ACHN (cell line): ENCODE data around the gene GFRA1.
A peak's percentile ranks its signal among the peaks of the same experiment; 100 is the strongest.
"Not testable (repeated sequence)": the region's sequence is repeated elsewhere in the genome, so short reads cannot be mapped to it uniquely, and the experiment has no call there.

Experiments used
- DNase-seq: peaks from one replicate; pipeline ENCODE4 v3.0.0-alpha.2; 2015
- in situ Hi-C: cut with HindIII; loops from 2 replicates; pipeline ENCODE4 v1.10.0; 2017; ENCODE audit warnings: low sequenced_read_pairs, low pct_ligation_motif_present, low pct_unique_long_range_greater_than_20kb

Gene GFRA1

DNA sequence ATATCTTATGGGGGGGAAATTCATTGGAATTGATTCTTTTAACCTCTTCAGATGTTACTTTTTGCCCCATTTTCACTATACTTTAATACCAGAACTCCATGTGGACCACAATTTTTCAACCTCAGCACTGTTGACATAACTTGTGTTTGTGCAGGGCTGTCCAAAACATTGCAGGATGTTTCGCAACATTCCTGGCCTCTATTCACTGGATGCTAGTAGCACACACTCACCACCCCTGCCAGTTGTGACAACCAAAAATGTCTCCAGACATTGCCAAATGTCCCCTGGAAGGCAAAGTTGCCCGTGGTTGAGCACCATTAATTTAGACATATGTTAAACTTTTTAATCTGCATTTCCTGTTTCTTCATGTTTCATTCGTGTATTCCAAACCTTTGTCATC is 234.7 kb downstream of the GFRA1 start:
- no peak for DNase-seq
- in situ Hi-C loops, result no loop called here

DNA sequence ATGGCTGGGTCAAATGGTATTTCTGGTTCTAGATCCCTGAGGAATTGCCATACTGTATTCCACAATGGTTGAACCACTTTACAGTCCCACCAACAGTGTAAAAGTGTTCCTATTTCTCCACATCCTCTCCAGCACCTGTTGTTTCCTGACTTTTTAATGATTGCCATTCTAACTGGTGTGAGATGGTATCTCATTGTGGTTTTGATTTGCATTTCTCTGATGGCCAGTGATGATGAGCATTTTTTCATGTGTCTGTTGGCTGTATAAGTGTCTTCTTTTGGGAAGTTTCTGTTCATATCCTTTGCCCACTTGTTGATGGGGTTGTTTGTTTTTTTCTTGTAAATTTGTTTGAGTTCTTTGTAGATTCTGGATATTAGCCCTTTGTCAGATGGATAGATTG is 237.6 kb downstream of the GFRA1 start:
- DNase-seq, in situ Hi-C loops: not testable (repeated sequence)

DNA sequence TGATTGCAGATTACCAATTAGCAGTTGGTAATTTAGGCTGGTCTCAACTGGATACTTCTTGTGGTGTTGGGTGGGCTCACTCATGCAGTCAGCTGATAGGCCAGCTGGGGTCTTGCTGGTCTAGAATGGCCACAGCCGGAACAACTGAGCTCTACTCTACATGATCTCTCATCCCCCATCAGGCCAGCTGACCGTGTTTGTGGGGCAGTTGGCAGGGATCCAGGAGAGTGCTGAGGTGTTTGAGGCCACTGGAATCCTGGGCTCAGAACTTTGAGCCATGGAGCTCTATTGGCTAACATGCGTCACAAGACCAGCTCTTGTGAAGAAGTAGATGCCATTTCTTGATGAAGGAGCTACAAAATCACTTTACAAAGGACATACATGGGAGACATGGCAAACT is 242.4 kb downstream of the GFRA1 start:
- no peak for DNase-seq
- in situ Hi-C loops, result no loop called here

DNA sequence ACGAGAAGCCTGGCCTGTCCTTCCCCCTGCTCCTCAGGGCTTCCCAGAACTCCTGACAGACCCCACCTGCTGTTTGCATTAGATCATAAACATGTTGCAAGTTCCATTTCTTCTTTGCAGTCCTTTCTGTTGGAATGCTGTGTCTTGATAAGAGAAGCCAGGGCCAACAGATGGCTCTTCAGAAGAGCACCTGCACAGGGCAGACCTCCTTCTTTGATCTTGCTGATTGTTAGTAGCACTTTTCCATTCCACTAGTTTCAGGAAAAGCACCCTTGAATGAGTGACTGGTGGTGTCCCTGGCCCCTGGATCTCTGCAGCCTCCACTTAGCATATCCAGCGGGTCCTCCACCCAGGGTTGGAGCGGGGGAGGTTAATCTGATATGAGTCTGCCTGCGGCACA is 243.2 kb downstream of the GFRA1 start:
- in situ Hi-C loops, result no loop called here
- DNase-seq, result no peak

DNA sequence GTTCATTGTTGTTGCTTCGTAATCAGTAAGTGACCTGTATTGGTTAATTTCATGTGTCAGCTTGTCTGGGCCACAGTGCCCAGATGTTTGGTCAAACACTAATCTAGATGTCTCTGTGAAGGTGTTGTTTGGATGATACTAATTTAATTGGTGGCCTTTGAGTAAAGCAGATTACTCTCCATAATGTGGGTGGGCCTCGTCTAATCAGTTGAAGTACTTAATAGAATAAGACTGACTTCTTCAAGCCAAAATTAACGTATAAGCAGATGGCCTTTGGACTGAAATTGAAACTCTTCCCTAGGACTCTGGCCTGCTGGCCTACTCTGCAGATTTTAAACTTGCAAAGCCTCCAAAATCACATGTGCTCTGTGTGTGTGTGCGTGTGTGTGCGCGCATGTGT is 245.7 kb downstream of the GFRA1 start:
- in situ Hi-C loops, result no loop called here
- DNase-seq, result no peak

DNA sequence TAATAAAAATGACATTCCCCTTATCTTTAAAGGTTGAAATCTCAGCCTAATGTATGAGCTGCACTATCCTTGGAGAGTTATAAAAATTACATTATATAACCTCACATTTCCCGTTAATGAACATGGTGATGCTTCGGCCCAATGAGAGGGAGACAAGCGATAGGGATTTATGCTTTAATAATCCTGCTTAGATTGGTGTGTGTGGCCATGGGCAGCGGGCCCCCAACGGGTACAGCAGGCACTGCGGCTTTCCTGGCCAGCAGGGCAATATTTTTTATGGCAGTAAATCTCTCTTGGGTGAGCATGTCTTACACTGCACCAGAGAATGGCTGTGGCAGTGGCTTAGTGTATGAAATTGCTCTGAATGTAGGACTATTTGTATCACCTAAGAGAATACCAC is 246.3 kb downstream of the GFRA1 start:
- in situ Hi-C loops, result no loop called here
- DNase-seq, result no peak

DNA sequence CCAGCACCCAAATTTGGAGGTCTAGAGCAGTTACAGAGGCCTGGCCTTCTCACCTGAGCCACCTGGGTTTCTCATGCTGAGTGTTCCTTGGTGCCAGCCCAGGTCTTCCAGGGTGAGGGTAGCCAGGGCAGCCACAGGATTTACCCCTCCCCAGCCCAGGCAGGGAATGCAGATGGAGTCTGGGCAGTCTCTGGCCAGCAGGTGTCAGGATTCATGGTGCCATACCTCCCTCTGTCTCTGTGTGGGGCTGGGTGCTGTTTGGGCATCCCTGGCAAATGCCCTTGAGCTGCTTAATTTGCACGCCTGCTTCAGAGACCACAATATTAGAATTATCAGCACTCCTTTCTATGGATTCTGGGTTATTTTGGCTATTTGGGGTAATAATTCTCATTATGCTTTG is 246.7 kb downstream of the GFRA1 start:
- in situ Hi-C loops, result no loop called here
- DNase-seq, result peak; percentile 22

DNA sequence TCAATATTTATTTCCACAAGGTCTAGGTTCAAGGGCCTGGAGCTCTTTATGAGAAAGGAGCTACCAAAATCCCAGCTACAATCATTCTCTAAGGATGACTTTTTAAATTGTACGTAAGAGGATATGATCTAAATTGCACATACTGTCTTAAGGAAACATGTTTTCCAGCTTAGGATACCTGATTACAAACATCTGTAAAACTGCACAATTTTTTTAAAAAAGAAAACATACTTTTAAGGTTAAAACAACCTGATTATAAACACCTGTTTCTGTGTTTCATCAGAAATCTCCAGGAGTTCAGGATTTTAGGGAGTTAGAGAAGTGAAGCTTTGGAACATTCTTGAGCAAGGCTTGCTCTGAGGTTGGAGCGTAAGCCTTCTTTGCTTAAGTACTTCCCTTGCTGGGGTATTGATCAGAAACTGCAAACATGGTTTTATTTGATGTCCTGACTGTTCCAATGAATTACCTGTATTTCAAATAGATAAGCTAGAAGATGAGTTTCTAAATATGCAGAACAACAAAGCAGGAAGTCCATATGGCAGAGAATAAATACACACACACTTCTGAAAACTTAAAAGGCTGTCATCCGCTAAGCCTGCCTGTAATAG is 248.6 kb downstream of the GFRA1 start:
- DNase-seq, result no peak
- in situ Hi-C loops, result no loop called here

DNA sequence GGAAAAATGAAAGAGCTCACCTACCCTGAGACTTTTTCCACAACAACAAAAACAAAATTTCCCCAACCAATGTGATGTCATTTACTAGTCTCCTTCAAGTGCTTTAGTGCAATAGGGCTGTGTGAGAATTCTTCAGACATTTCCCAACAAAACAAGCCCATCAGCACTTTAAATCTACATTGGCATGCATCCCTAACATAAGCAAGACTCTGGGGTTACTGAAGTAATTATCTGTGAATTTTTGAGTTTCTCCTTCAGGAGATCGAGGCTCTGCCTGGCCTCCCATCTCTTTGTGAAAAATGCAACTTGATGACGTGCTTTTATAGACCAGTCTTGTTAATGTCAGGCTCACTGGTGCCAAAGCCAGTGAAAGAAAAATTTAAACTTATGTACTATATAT is 255.6 kb downstream of the GFRA1 start:
- DNase-seq, result no peak

DNA sequence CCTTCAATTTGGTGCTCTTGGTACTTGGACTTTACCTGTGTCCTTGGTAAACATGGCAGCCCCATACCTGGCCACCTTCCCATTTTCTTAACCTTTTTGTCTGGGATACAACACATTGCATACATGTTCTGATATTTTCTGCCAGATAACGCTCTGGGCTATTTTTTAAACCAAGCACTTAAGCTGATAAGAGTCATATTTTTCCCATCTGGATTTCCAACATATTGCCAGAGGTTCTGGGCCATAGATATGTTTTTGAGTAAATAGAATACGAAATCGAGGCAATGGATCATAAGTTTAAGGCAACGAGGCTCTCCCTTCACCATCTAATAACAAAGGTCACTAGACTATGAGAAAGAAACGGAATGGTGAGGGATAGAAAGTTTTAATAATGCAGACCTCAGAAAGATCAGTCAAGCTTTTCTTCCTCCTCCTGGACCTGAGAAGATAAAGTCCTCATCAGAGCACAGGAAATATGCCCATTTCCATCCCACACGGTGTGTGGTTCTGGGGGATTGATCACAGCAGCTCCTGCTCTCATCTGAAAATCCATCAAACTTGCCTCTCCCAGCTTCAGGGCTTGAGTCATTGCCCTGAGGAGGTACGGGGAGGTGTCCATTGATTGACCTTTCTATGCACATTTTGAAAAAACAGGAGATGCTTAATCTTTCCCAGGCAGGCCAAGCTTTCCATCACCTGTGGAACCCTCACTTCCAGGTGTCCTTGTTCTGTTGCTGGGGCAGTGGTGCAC is 257.2 kb downstream of the GFRA1 start:
- in situ Hi-C loops, result no loop called here
- no peak for DNase-seq

More for the DNA sequence above, 255.6 kb downstream of the GFRA1 start:
- in situ Hi-C loops, result no loop called here

DNA sequence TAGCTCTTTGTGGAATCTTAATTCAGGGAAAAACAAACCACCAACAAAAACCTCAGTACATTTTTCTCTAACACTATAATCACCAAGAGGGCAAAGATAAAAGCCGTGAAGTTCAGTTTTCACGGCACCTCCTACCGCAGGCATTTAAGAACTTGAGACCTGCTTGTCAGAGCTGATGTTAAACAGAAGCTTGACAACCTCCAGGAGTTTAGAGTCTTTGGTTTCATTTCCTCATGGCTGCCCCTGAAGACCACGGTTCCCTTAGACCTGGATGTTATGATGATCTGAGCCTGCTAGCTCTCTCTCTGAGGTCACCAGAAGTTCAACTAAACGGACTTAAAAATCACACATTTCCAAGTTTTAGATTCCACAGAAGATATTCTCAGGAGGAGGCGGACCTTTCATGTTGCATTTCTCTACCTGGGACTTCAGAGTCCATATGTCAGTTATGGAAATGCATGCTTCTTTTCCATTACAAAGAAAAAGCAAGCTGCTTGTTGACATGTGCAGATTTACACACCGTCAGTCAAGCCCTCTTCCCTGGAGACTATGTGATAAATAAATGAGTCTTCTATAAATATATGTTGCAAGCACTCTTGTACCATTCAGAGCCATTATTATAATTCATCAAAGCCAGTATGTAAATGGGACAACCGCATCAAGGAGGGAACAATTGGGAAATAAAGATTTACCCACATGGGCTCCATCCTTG is 258.0 kb downstream of the GFRA1 start:
- DNase-seq, result no peak
- in situ Hi-C loops, result no loop called here

DNA sequence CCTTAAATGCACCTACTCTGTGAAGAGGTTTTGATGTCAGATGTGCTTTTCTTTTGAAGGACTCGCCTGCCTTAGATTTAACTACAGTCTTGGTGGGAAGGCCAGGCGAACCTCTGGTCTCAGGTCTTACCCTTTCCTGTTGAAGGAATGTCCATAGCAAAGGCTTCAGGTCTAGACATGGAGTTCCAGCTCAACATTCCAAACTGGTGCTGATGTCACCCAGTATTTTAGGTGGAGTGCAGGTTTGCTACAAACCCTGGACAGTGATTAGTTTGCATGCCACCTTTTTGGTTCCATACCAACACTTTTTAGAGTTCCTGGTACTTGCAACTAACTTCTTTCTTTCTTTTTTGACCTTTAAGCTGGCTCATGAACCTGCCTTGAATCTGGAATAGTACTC is 258.7 kb downstream of the GFRA1 start:
- in situ Hi-C loops, result no loop called here
- DNase-seq, result no peak

DNA sequence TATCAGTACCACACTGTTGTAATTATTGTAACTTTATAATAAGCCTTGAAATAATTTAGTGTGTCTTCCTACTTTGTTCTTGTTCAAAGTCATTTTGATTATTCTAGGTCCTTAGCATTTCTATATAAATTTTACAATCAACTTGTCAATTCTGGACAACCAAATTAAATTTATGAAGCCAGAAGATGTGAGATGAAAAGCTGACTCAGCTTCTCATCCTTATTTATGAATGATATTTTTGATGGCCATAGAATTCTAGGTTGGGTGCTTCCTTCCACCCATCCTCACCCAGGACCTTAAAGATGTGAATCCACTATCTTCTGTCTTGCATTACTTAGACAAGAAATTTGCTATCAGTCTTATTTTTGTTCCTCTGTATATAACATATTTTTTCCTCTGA is 261.1 kb downstream of the GFRA1 start:
- in situ Hi-C loops, result no loop called here
- DNase-seq, result no peak

DNA sequence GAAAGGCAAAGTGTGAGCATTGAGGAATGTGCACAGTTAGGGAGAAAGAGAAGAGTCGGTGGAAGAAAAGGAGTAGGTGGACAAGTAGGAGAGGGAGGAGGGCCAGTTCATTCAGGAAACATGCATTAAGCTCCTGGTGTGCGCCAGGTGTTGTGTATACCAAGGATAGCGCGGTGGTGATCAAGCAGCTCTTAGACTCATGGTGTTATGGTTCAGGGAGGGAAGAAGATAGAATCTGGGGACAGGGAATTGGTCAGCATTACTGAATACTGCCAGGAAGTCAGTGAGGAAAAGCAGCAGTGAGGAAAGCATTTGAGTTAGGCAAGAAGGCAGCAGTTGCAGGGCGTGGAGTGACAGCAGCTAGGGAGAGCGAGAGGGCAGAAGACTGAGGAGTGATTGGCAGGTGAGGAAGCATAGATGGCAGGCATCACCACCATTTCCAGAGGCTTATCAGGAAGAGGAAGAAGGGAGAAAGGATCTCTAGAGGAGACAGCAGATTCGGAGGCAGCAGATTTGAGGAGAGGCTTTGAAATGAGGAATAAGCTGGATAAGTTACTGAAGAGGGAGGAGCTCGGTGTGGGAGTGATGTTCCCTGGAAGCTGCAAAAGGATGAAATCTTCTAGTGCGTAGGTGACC is 265.6 kb downstream of the GFRA1 start:
- DNase-seq, result no peak
- in situ Hi-C loops, result no loop called here
